ENCODE results near the gene TMEM231. TPM values are rescaled to one million over a fixed set of nuclear protein-coding genes. Genes with fewer than 3 reads are reported as not detected.
A peak's percentile ranks its signal among the peaks of the same experiment; 100 is the strongest.

Gene TMEM231
- total and polyA plus RNA-seq, 9 of the 15 experiments (the other 6 are each of a cell fraction or from before 2014, with no cell fraction given): 1.6 to 27.6 (median 9.1) TPM

DNA sequence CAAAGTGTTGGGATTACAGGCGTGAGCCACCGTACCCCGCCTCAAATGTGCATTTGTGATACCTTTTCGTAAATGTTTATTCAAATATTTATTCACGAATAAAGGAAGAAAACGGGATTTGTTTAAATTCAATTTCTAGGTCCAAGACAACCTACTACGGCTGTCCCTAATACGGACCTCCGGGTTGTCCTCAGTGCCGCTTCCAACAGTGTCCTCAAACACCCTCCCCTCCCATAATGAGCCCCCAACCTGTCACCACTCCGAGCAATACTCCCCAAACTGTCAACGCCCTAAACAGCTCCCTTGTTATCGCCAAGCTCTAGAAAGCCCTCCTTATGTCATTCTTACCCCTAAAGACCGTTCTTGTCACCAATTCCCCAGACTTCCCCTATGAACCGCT, 9.6 kb upstream of the TMEM231 start:
- CTCF ChIA-PET (ENCODE audit: low intra/inter-chr PET ratio): no interaction called here
- no peak for DNase-seq (ENCODE audit: extremely low read depth in 1 of 4, low spot score in 3 of 4)
- Histone ChIP-seq H3K9me3 (replicated peaks; ENCODE audit: control insufficient read depth, insufficient read depth, low read depth, low read length) (no peaks in the 10 kb centered on the region), H3K4me3 (peak overlapping the region; percentile 95), H4K20me1 (replicated peaks; ENCODE audit: control insufficient read depth, insufficient read depth, low read length) (peaks cover 7% of the 10 kb centered on the region; the same call in 1 of the 2 replicates), H3K27ac (ENCODE audit: extremely low read depth, low read depth, low read length) (peak overlapping the region; percentile 74), H3K9me1 (ENCODE audit: control insufficient read depth, insufficient read depth, low read length) (no peaks in the 10 kb centered on the region), H3K79me2 (ENCODE audit: control insufficient read depth, insufficient read depth, low read length) (peaks cover 19% of the 10 kb centered on the region), H3K4me1 (replicated peaks in 1 of 2; ENCODE audit: control insufficient read depth in 2 of 2, insufficient read depth in 2 of 2, low read length in 2 of 2) (peaks cover 15 to 31% of the 10 kb centered on the region in 2 experiments; a peak in 4 of 5 replicates), H2AFZ (ENCODE audit: low read depth, low read length) (peak overlapping the region; percentile 98), H3K27me3 (ENCODE audit: control insufficient read depth in 2 of 2, insufficient read depth in 2 of 2, low read length in 2 of 2) (no peaks in the 10 kb centered on the region), H3K4me2 (ENCODE audit: insufficient read depth, low read length) (peak overlapping the region; percentile 91), H3K9ac (ENCODE audit: insufficient read depth in 1 of 2, low read depth in 2 of 2, low read length in 2 of 2) (peak overlapping the region; percentile 73 to 95; a peak in 3 of 4 replicates), H3K36me3 (ENCODE audit: control insufficient read depth, insufficient read depth, low read length) (peaks cover 33% of the 10 kb centered on the region; the same call in 2 of the 3 replicates)
- ATAC-seq: peak; percentile 52
- WGBS (ENCODE audit: insufficient coverage, low coverage, missing lambda C conversion rate): 3% methylated on average over 15 of the region's 15 CpGs
- in situ Hi-C loops (cut with MboI): no loop called here
- POLR2A ChIA-PET: interaction anchor here (0.6 to 2.0 kb wide), 8 partner anchors 9 to 158 kb away, joined by 3 to 11 read pairs (median 4); partner anchors contain the start of gene ADAT1
- BruUV-seq (replicated peaks): no TSS peak
- intact Hi-C loops (cut with micrococcal nuclease): loop anchor here (1.0 kb wide), 1 partner anchor 55 kb away; no protein-coding TSS in a partner anchor
- FAIRE-seq: no peak
- TF ChIP-seq ATF4 (CRISPR knock-in tag; IDR thresholded peaks at IDR 0.05) (no peak), MTA3 (IDR thresholded peaks at IDR 0.05; ENCODE audit: borderline replicate concordance) (no peak), THRAP3 (IDR thresholded peaks at IDR 0.05; ENCODE audit: borderline replicate concordance) (no peak), SMARCA5 (IDR thresholded peaks at IDR 0.05) (0 out of 2 replicates have a peak, but pooled peaks have one; percentile 9), MLLT1 (IDR thresholded peaks at IDR 0.05) (peak in 1 of 2 experiments; percentile 69; a peak in 2 of 4 replicates), PHTF2 (CRISPR knock-in tag; IDR thresholded peaks at IDR 0.05) (no peak), SAFB (IDR thresholded peaks at IDR 0.05; ENCODE audit: borderline replicate concordance, low read depth, low read length) (no peak), ARNT (IDR thresholded peaks at IDR 0.05) (no peak), FOXM1 (IDR thresholded peaks at IDR 0.05; ENCODE audit: low read depth) (no peak), FOXM1 (CRISPR knock-in tag; IDR thresholded peaks at IDR 0.05; ENCODE audit: low read depth) (no peak), DDX20 (tag; IDR thresholded peaks at IDR 0.05; ENCODE audit: low read depth) (no peak), MTA1 (IDR thresholded peaks at IDR 0.05; ENCODE audit: borderline replicate concordance) (peak; percentile 65; the same call in 1 of the 2 replicates), POU5F1 (IDR thresholded peaks at IDR 0.05; ENCODE audit: borderline replicate concordance, low read depth, low read length, partially characterized antibody) (no peak), MEIS2 (IDR thresholded peaks at IDR 0.05; ENCODE audit: partially characterized antibody) (peak; percentile 82), RB1 (IDR thresholded peaks at IDR 0.05; ENCODE audit: low read depth) (no peak), RBM17 (IDR thresholded peaks at IDR 0.05; ENCODE audit: borderline replicate concordance, low read depth, low read length) (no peak)
- TF ChIP-seq, protein P1, sequence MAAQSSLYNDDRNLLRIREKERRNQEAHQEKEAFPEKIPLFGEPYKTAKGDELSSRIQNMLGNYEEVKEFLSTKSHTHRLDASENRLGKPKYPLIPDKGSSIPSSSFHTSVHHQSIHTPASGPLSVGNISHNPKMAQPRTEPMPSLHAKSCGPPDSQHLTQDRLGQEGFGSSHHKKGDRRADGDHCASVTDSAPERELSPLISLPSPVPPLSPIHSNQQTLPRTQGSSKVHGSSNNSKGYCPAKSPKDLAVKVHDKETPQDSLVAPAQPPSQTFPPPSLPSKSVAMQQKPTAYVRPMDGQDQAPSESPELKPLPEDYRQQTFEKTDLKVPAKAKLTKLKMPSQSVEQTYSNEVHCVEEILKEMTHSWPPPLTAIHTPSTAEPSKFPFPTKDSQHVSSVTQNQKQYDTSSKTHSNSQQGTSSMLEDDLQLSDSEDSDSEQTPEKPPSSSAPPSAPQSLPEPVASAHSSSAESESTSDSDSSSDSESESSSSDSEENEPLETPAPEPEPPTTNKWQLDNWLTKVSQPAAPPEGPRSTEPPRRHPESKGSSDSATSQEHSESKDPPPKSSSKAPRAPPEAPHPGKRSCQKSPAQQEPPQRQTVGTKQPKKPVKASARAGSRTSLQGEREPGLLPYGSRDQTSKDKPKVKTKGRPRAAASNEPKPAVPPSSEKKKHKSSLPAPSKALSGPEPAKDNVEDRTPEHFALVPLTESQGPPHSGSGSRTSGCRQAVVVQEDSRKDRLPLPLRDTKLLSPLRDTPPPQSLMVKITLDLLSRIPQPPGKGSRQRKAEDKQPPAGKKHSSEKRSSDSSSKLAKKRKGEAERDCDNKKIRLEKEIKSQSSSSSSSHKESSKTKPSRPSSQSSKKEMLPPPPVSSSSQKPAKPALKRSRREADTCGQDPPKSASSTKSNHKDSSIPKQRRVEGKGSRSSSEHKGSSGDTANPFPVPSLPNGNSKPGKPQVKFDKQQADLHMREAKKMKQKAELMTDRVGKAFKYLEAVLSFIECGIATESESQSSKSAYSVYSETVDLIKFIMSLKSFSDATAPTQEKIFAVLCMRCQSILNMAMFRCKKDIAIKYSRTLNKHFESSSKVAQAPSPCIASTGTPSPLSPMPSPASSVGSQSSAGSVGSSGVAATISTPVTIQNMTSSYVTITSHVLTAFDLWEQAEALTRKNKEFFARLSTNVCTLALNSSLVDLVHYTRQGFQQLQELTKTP (IDR thresholded peaks at IDR 0.05; ENCODE audit: low read depth in 1 of 2, partially characterized antibody in 2 of 2): peak in 1 of 2 experiments; percentile 40
